Measurements from ENCODE around the gene CRYL1. TPM values are rescaled to one million over a fixed set of nuclear protein-coding genes. Genes with fewer than 3 reads are reported as not detected.
A peak's percentile ranks its signal among the peaks of the same experiment; 100 is the strongest.

CRYL1 gene
- total and polyA plus RNA-seq, 9 of the 15 experiments (the other 6 are each of a cell fraction or from before 2014, with no cell fraction given) = 1.0 to 6.9 (median 2.4) TPM

DNA sequence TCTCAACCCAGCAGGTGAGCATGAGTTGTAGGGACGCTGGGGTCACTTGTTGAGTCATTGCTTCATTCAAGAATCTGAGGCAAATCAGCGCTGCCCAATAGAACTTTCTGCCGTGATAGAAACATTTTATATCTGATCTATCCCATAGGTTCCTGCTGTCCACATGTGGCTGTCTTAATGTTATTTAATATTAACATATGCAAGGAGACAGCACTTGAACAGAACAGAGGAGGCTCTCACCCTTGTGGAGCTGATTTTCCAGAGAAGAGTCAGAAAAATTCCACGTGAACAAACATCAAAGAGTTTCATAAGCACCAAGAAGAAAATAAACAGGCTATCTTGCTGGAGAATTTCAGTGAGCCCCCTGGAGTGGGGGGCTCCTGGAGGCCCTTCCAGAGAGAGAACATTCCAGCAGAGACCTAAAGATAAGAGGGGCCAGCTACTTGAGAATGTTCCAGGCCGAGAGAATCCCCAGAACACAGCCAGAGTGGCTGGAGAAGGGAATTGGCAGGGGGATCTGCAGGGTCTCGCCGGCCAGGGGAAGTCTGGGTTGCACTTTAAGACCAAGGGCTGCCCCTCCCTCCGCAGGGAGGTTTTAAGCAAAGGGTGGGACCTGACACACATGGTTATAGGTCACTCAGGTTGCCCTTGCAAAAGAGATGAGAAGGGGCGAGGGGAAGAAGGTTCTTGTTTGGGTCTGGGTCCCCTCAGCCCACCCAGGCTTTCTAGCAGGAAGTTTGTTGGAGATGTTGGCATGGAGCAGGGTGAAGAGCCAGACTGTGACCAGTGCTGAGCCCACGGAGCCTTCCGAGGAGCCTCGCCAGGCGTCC, 135.7 kb downstream of the CRYL1 start:
- no peak overlapping the region for H3K4me3 ChIP-seq
- TF ChIP-seq FOSL1 (tag; conservative IDR thresholded peaks at IDR 0.05) = peak; percentile 42; the same call in 1 of the 2 replicates
- no peak for TF ChIP-seq SFPQ (IDR thresholded peaks at IDR 0.05; ENCODE audit: low read depth, low read length)
- no peak for TF ChIP-seq ZNF444 (CRISPR knock-in tag; IDR thresholded peaks at IDR 0.05)
- TF ChIP-seq SNIP1 (IDR thresholded peaks at IDR 0.05; ENCODE audit: low read depth) = no peak
- TF ChIP-seq NUFIP1 (IDR thresholded peaks at IDR 0.05; ENCODE audit: partially characterized antibody) = no peak
- TF ChIP-seq SAFB (IDR thresholded peaks at IDR 0.05; ENCODE audit: borderline replicate concordance, low read depth, low read length) = no peak
- no peak for TF ChIP-seq MIER1 (IDR thresholded peaks at IDR 0.05; ENCODE audit: low read depth)
- no peaks in the 10 kb centered on the region for H3K9me1 ChIP-seq (ENCODE audit: control insufficient read depth, insufficient read depth, low read length)
- 6% methylated on average over 9 of the region's 13 CpGs for WGBS (ENCODE audit: insufficient coverage, low coverage, missing lambda C conversion rate)
- H3K36me3 ChIP-seq (ENCODE audit: control insufficient read depth, insufficient read depth, low read length) = no peaks in the 10 kb centered on the region
- no peak overlapping the region for H3K9ac ChIP-seq (ENCODE audit: insufficient read depth in 1 of 2, low read depth in 2 of 2, low read length in 2 of 2)
- FAIRE-seq (no peak), ATAC-seq (no peak), DNase-seq (ENCODE audit: extremely low read depth in 1 of 4, low spot score in 3 of 4) (no peak)
- no peaks in the 10 kb centered on the region for H3K9me3 ChIP-seq (replicated peaks; ENCODE audit: control insufficient read depth, insufficient read depth, low read depth, low read length)
- no peaks in the 10 kb centered on the region for H4K20me1 ChIP-seq (replicated peaks; ENCODE audit: control insufficient read depth, insufficient read depth, low read length)
- peaks cover 0 to 4% of the 10 kb centered on the region in 2 experiments; a peak in 1 of 5 replicates for H3K4me1 ChIP-seq (replicated peaks in 1 of 2; ENCODE audit: control insufficient read depth in 2 of 2, insufficient read depth in 2 of 2, low read length in 2 of 2)
- BruUV-seq (replicated peaks) = no TSS peak
- no peak overlapping the region for H2AFZ ChIP-seq (ENCODE audit: low read depth, low read length)
- in situ Hi-C loops (cut with MboI) = no loop called here
- H3K27me3 ChIP-seq (ENCODE audit: control insufficient read depth in 2 of 2, insufficient read depth in 2 of 2, low read length in 2 of 2) = peaks cover 0 to 4% of the 10 kb centered on the region in 2 experiments; a peak in 2 of 5 replicates
- H3K4me2 ChIP-seq (ENCODE audit: insufficient read depth, low read length) = no peak overlapping the region
- CTCF ChIA-PET (ENCODE audit: low intra/inter-chr PET ratio) = no interaction called here
- H3K27ac ChIP-seq (ENCODE audit: extremely low read depth, low read depth, low read length) = no peak overlapping the region
- H3K79me2 ChIP-seq (ENCODE audit: control insufficient read depth, insufficient read depth, low read length) = no peaks in the 10 kb centered on the region
- POLR2A ChIA-PET = no interaction called here
- intact Hi-C loops (cut with micrococcal nuclease) = no loop called here

Data from K562 (cell line).